SU-DHL-6 (cell line): ENCODE results near the gene C2CD2L.

Experiments used
- H2AFZ ChIP-seq: fragments of 200-600 bp; sonication (generic); 2 replicates; pipeline ENCODE4 v1.6.1; 2014; ENCODE audit warnings: low read depth, mild to moderate bottlenecking, moderate library complexity, mixed read lengths, antibody characterized with exemption, low read length; ENCODE audit not compliant: severe bottlenecking
- H3F3A ChIP-seq: fragments of 200-600 bp; shearing (Covaris generic); 2 replicates; pipeline ENCODE4 v1.6.0; 2016; ENCODE audit warnings: antibody characterized with exemption, mild to moderate bottlenecking; ENCODE audit not compliant: insufficient read depth
- H3K27ac ChIP-seq: fragments of 200-600 bp; sonication (generic); 2 replicates; pipeline ENCODE4 v1.5.1; 2016; ENCODE audit warnings: low read depth, mild to moderate bottlenecking, low read length, moderate library complexity, mixed read lengths
- H3K27me3 ChIP-seq: fragments of 200-600 bp; sonication (generic), shearing (Covaris generic); 2 replicates; pipeline ENCODE4 v1.6.0; 2014; ENCODE audit warnings: mild to moderate bottlenecking, low read length
- H3K36me3 ChIP-seq: fragments of 200-600 bp; sonication (generic); 2 replicates; pipeline ENCODE4 v1.6.1; 2014; ENCODE audit warnings: mild to moderate bottlenecking, low read length, mixed read lengths
- H3K4me2 ChIP-seq: fragments of 300-600, 200-600 bp; shearing (Covaris generic), sonication (generic); 2 replicates; pipeline ENCODE4 v1.6.0; 2014; ENCODE audit warnings: low read length, low read depth, mild to moderate bottlenecking; ENCODE audit not compliant: poor library complexity, severe bottlenecking
- H3K4me3 ChIP-seq: fragments of 200-600 bp; sonication (generic); 2 replicates; pipeline ENCODE4 v1.5.1; 2014; ENCODE audit warnings: antibody characterized with exemption, low read length, mild to moderate bottlenecking, mixed read lengths; ENCODE audit not compliant: insufficient read depth, poor library complexity, severe bottlenecking
- H3K79me2 ChIP-seq: fragments of 200-600 bp; sonication (generic); 2 replicates; pipeline ENCODE4 v1.6.1; 2014; ENCODE audit warnings: mild to moderate bottlenecking, low read length, moderate library complexity; ENCODE audit not compliant: insufficient read depth
- H3K9ac ChIP-seq: fragments of 200-600 bp; sonication (generic); 2 replicates; pipeline ENCODE4 v1.7.0; 2014; ENCODE audit warnings: mild to moderate bottlenecking, low read length
- H3K9me2 ChIP-seq: fragments of 200-600 bp; sonication (generic); replicated peaks from 2 replicates; pipeline ENCODE4 v1.6.1; 2014; ENCODE audit warnings: low read length; ENCODE audit not compliant: insufficient read depth
- H3K9me3 ChIP-seq: fragments of 200-600 bp; sonication (generic); 2 replicates; pipeline ENCODE4 v1.6.1; 2014; ENCODE audit warnings: low read length, mixed read lengths; ENCODE audit not compliant: insufficient read depth
- H4K20me1 ChIP-seq: fragments of 200-600 bp; sonication (generic); 2 replicates; pipeline ENCODE4 v1.6.1; 2014; ENCODE audit warnings: low read depth, mild to moderate bottlenecking, antibody characterized with exemption, low read length, moderate library complexity, mixed read lengths
- CTCF ChIP-seq: fragments of 200-600 bp; sonication (generic); IDR thresholded peaks from one replicate; pipeline ENCODE4 v1.5.1; 2017; ENCODE audit warnings: antibody characterized with exemption, mild to moderate bottlenecking, low read length, moderate library complexity; ENCODE audit not compliant: insufficient read depth, poor library complexity, severe bottlenecking
- EZH2phosphoT487 ChIP-seq: fragments of 200-600 bp; sonication (generic), shearing (Covaris generic); conservative IDR thresholded peaks from 2 replicates; pipeline ENCODE4 v1.6.1; 2018; ENCODE audit warnings: mild to moderate bottlenecking, antibody characterized with exemption, low read length, moderate library complexity, mixed read lengths

Gene C2CD2L

DNA sequence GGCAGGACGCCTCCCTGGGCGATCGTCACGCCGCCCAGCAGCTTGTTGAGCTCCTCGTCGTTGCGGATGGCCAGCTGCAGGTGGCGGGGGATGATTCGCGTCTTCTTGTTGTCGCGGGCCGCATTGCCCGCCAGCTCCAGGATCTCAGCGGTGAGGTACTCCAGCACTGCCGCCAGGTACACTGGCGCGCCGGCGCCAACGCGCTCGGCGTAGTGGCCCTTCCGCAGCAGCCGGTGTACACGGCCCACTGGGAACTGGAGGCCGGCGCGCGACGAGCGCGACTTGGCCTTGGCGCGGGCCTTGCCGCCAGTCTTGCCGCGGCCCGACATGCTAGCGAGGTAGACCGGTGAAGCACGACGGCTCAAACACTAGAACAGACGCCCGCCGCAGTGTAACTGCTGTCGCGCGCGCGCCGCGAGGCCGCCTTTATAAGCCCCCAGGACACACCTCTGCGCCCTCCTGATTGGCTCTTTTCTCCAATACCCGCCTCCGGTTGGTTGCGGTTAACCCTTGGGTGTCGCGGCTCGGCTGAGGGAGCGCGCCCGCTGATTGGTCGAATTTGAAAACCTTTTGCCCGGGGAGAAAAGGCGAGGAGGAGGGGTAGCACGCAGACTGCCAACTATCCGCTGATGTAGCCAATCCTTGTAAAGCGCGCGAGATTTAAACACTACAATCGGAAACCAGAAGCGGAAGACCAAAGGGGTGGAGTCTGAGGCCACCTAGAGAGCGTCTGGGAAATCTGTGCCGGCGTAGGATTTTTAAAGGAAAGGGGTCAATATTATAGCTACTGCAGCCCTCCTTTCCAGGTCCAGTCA, 11.9 kb upstream of the C2CD2L start:
- H3F3A ChIP-seq = peaks cover 73% of the 10 kb centered on the region

GRCh38 chr11:119099711-119100110, 7.4 kb upstream of the C2CD2L start:
- H3K4me3 ChIP-seq = no peak overlapping the region
- H3K9ac ChIP-seq = no peak overlapping the region
- H3K9me3 ChIP-seq = no peaks in the 10 kb centered on the region

More for the DNA sequence above, 11.9 kb upstream of the C2CD2L start:
- Histone ChIP-seq H3K9me2 (no peaks in the 10 kb centered on the region), H2AFZ (no peak overlapping the region), H3K27ac (peak overlapping the region; percentile 89), H3K27me3 (no peaks in the 10 kb centered on the region), H3K9ac (peak overlapping the region; percentile 98), H4K20me1 (peaks cover 4% of the 10 kb centered on the region; the same call in 1 of the 2 replicates), H3K36me3 (peaks cover 28% of the 10 kb centered on the region), H3K9me3 (no peaks in the 10 kb centered on the region), H3K79me2 (peaks cover 26% of the 10 kb centered on the region), H3K4me2 (peak overlapping the region; percentile 94), H3K4me3 (peak overlapping the region; percentile 76)
- TF ChIP-seq EZH2phosphoT487 (no peak), CTCF (no peak)

DNA sequence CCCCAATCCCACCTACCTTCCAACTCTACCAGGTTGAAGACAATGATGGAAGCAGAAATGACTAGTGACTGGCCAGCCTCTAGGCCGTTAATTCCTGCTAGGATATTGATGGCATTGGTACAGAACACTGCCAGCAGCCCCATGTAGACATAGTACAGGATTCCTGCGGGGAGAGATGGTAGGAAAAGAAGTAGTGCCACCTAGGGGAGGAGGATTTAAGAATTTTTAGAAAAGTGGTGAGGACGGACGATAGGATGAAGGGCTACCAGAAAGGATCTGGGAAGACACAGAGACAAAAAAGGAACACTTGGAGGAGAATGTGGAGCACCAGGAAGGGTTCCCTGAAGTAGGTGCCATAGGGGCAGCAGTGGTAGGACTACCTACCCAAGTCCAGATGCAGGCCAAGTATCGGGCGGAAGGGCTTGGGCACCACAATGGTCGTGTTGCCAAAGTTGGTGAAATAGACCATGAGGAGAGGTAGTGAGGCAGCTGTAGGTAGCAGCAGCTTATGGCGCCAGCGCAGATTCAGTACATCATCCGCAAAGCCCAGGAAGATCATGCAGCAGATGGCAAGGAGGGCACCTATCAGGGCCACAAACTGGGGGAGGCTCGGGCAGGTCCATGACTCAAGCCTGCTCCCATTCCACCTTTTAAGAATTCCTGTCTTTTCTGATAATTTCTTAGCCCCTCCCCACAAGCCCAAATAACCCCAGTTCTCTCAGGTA, 6.7 kb upstream of the C2CD2L start:
- no peaks in the 10 kb centered on the region for H3K9me3 ChIP-seq
- peak overlapping the region; percentile 72 for H3K4me3 ChIP-seq
- H3K9ac ChIP-seq = peak overlapping the region; percentile 93
- H3K79me2 ChIP-seq = peaks cover 16% of the 10 kb centered on the region
- H3K4me2 ChIP-seq = peak overlapping the region; percentile 83
- TF ChIP-seq CTCF = peak; percentile 22
- no peak for TF ChIP-seq EZH2phosphoT487
- H4K20me1 ChIP-seq = no peaks in the 10 kb centered on the region
- peak overlapping the region; percentile 77 for H3K27ac ChIP-seq
- H3F3A ChIP-seq = peaks cover 38% of the 10 kb centered on the region
- no peaks in the 10 kb centered on the region for H3K27me3 ChIP-seq
- no peak overlapping the region for H2AFZ ChIP-seq
- H3K9me2 ChIP-seq = no peaks in the 10 kb centered on the region
- H3K36me3 ChIP-seq = peaks cover 13% of the 10 kb centered on the region

More at GRCh38 chr11:119099711-119100110, 7.4 kb upstream of the C2CD2L start:
- H3K27me3 ChIP-seq = no peaks in the 10 kb centered on the region
- H2AFZ ChIP-seq = no peak overlapping the region
- peak overlapping the region; percentile 83 for H3K4me2 ChIP-seq
- peaks cover 38% of the 10 kb centered on the region for H3F3A ChIP-seq
- no peaks in the 10 kb centered on the region for H3K9me2 ChIP-seq
- TF ChIP-seq CTCF = no peak
- TF ChIP-seq EZH2phosphoT487 = no peak
- no peaks in the 10 kb centered on the region for H4K20me1 ChIP-seq
- no peak overlapping the region for H3K27ac ChIP-seq
- H3K36me3 ChIP-seq = peaks cover 13% of the 10 kb centered on the region
- H3K79me2 ChIP-seq = peaks cover 21% of the 10 kb centered on the region
